PFSK-1 (cell line): ENCODE measurements around the gene SDC4.

Source experiments
- POLR2AphosphoS5 ChIP-seq: IDR thresholded peaks from 2 replicates; pipeline ENCODE4 v1.6.1; 2012; ENCODE audit warnings: low read depth, mild to moderate bottlenecking, control low read depth, low read length, moderate library complexity
- TAF1 ChIP-seq: IDR thresholded peaks from 2 replicates; pipeline ENCODE4 v1.6.1; 2012; ENCODE audit warnings: low read length, control low read depth, borderline replicate concordance; ENCODE audit not compliant: insufficient read depth
- TF ChIP-seq, protein P1 (sequence below), 2 experiments: IDR thresholded peaks; 2 replicates each; pipeline versions ENCODE4 v1.6.1 to v1.8.0; 2011 to 2012; ENCODE audit warnings: low read depth in 2 of 2, low read length in 2 of 2, control low read depth in 1 of 2, inconsistent platforms in 1 of 2, mild to moderate bottlenecking in 1 of 2, moderate library complexity in 1 of 2; ENCODE audit not compliant: insufficient read depth in 1 of 2

DNA sequence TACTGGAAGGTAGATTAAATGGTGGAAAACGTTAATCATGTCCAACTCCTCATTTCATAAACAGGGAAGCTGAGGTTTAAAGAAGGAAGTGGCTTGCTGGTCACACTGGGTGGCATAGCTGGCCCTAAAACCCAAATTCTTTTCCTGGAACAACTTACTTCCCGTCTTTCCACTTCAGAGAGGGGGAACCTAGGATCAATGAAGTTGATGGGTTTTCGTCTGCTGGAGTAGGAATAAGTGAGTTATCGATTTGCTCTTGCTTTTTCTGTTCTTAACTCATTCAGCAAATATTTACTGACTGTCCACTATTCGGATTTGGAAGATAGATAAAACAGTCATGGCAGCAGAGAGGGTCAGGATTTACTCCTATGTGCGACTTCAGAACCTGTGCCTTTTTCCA, 13.6 kb upstream of the SDC4 start:
- TF ChIP-seq POLR2AphosphoS5 (no peak), TAF1 (no peak)
- TF ChIP-seq, protein P1, sequence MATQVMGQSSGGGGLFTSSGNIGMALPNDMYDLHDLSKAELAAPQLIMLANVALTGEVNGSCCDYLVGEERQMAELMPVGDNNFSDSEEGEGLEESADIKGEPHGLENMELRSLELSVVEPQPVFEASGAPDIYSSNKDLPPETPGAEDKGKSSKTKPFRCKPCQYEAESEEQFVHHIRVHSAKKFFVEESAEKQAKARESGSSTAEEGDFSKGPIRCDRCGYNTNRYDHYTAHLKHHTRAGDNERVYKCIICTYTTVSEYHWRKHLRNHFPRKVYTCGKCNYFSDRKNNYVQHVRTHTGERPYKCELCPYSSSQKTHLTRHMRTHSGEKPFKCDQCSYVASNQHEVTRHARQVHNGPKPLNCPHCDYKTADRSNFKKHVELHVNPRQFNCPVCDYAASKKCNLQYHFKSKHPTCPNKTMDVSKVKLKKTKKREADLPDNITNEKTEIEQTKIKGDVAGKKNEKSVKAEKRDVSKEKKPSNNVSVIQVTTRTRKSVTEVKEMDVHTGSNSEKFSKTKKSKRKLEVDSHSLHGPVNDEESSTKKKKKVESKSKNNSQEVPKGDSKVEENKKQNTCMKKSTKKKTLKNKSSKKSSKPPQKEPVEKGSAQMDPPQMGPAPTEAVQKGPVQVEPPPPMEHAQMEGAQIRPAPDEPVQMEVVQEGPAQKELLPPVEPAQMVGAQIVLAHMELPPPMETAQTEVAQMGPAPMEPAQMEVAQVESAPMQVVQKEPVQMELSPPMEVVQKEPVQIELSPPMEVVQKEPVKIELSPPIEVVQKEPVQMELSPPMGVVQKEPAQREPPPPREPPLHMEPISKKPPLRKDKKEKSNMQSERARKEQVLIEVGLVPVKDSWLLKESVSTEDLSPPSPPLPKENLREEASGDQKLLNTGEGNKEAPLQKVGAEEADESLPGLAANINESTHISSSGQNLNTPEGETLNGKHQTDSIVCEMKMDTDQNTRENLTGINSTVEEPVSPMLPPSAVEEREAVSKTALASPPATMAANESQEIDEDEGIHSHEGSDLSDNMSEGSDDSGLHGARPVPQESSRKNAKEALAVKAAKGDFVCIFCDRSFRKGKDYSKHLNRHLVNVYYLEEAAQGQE (IDR thresholded peaks at IDR 0.05; ENCODE audit: insufficient read depth in 1 of 2, low read depth in 2 of 2, low read length in 2 of 2): no peak
